Esophagus squamous epithelium (tissue), 5 donors: ENCODE results near the gene PSMD4. TPM values are rescaled to one million over a fixed set of nuclear protein-coding genes. Genes with fewer than 3 reads are reported as not detected.
"Not testable (repeated sequence)": the region's sequence is repeated elsewhere in the genome, so short reads cannot be mapped to it uniquely, and the experiment has no call there.

Experiments used
- DNase-seq: peaks from one replicate; lab custom pipeline; 2025; lab: John Stamatoyannopoulos, UW
- H3K27ac ChIP-seq, 4 donors: fragments of 200-600 bp; sonication (generic); one replicate each; pipeline ENCODE4 v1.5.1; 2016 to 2019; ENCODE audit warnings: mild to moderate bottlenecking in 1 of 4
- H3K27me3 ChIP-seq, 4 donors: fragments of 200-600 bp; sonication (generic); 1 replicate in 3 of 4; 2 replicates in 1 of 4; pipeline versions ENCODE4 v1.5.1 to v1.6.0; 2017 to 2021; ENCODE audit warnings: antibody characterized with exemption in 1 of 4
- H3K36me3 ChIP-seq, 3 donors: fragments of 200-600 bp; sonication (generic); one replicate each; pipeline ENCODE4 v1.5.1; 2016 to 2019
- H3K4me1 ChIP-seq, 3 donors: fragments of 200-600 bp; sonication (generic); one replicate each; pipeline ENCODE4 v1.5.1; 2017 to 2019
- H3K4me3 ChIP-seq, 4 donors: fragments of 200-600 bp; sonication (generic); 1 replicate in 3 of 4; 2 replicates in 1 of 4; pipeline ENCODE4 v1.5.1; 2016 to 2019; ENCODE audit warnings: mild to moderate bottlenecking in 2 of 4, moderate library complexity in 1 of 4
- H3K9me3 ChIP-seq, 3 donors: fragments of 200-600 bp; sonication (generic); one replicate each; pipeline ENCODE4 v1.5.1; 2016 to 2019
- CTCF ChIP-seq, 6 experiments: fragments of 450-650 bp in 4 of 6; fragments of 200-600 bp in 2 of 6; sonication (generic) in 2 of 6; IDR thresholded peaks; one replicate each; pipeline ENCODE4 v1.5.1; 2016 to 2019; ENCODE audit warnings: antibody characterized with exemption in 6 of 6, mild to moderate bottlenecking in 4 of 6, moderate library complexity in 4 of 6
- POLR2A ChIP-seq, 4 donors: fragments of 450-650 bp; IDR thresholded peaks; one replicate each; pipeline ENCODE4 v1.6.1; 2017; ENCODE audit warnings: antibody characterized with exemption in 4 of 4, mild to moderate bottlenecking in 4 of 4, moderate library complexity in 3 of 4
- WGBS, 2 donors: methylation state at CpG; one replicate each; pipeline ENCODE4 v1.1.5; 2018; 5-methylcytosine and 5-hydroxymethylcytosine counted together
- intact Hi-C: fragments of 100-400 bp; cut with DNase I; formaldehyde crosslinking; loops from one replicate; pipeline ENCODE4 v1.15.0; 2022
- total RNA-seq, 4 donors: library from RNA; depleted of rRNA; stranded (reverse); fragments of >200 nt; gene quantifications; one replicate each; pipeline ENCODE4 v1.1.0, GENCODE V29; 2016
- donor health status: DM: yes; HTN: yes; CAD: no.

Gene PSMD4
- total RNA-seq, 4 donors from 2014 or later = 78.2 to 117 (median 109) TPM

GRCh38 chr1:151273924-151274466 is 19.5 kb downstream of the PSMD4 start:
- Histone ChIP-seq H3K36me3 (peaks cover 0 to 28% (median 0%) of the 10 kb centered on the region in 3 donors), H3K4me3 (no peak overlapping the region), H3K27ac (no peak overlapping the region), H3K4me1 (no peaks in the 10 kb centered on the region), H3K27me3 (no peaks in the 10 kb centered on the region), H3K9me3 (no peaks in the 10 kb centered on the region)
- TF ChIP-seq CTCF (IDR thresholded peaks at IDR 0.05) (no peak), POLR2A (IDR thresholded peaks at IDR 0.05) (no peak)
- DNase-seq = no peak
- 69 to 72% methylated on average over 2 to 3 of the region's 3 CpGs for whole genome bisulfite sequencing, 2 donors
- intact Hi-C loops = no loop called here

GRCh38 chr1:151275341-151275740 is 20.8 kb downstream of the PSMD4 start:
- intact Hi-C loops, DNase-seq, H3K27me3 ChIP-seq, H3K9me3 ChIP-seq, H3K27ac ChIP-seq, H3K4me3 ChIP-seq, H3K4me1 ChIP-seq: not testable (repeated sequence)
- 69 to 88% methylated on average over 5 of the region's 5 CpGs for WGBS, 2 donors
- peaks cover 0 to 20% (median 0%) of the 10 kb centered on the region in 3 donors for H3K36me3 ChIP-seq

GRCh38 chr1:151277249-151277648 is 22.7 kb downstream of the PSMD4 start:
- Histone ChIP-seq H3K9me3 (no peaks in the 10 kb centered on the region), H3K27ac (no peak overlapping the region), H3K4me3 (no peak overlapping the region), H3K27me3 (no peaks in the 10 kb centered on the region), H3K4me1 (peaks cover 2 to 6% (median 5%) of the 10 kb centered on the region in 3 donors), H3K36me3 (peaks cover 0 to 12% (median 0%) of the 10 kb centered on the region in 3 donors)
- no peak for TF ChIP-seq POLR2A (IDR thresholded peaks at IDR 0.05)
- TF ChIP-seq CTCF (IDR thresholded peaks at IDR 0.05) = no peak
- 57 to 62% methylated on average over 2 of the region's 2 CpGs for WGBS, 2 donors
- intact Hi-C loops = no loop called here
- DNase-seq = no peak

- Histone ChIP-seq H3K4me3 (peak overlapping the region; percentile 64 to 96 (median 76)), H3K27ac (peak overlapping the region; percentile 95 to 100 (median 98)), H3K27me3 (no peaks in the 10 kb centered on the region), H3K36me3 (peaks cover under 1 to 17% (median 3%) of the 10 kb centered on the region in 3 donors), H3K9me3 (no peaks in the 10 kb centered on the region), H3K4me1 (peaks cover 17 to 25% (median 17%) of the 10 kb centered on the region in 3 donors)
- intact Hi-C loops = no loop called here
- 0 to 1% methylated on average over 17 to 24 of the region's 48 CpGs for WGBS, 2 donors
- DNase-seq = peak; percentile 90
- TF ChIP-seq POLR2A (IDR thresholded peaks at IDR 0.05) (peak in 1 of 4 donors; percentile 20), CTCF (IDR thresholded peaks at IDR 0.05) (peak in 5 of 6 experiments; percentile 51 to 81 (median 62))
Measured at GRCh38 chr1:151281225-151281968, 26.9 kb downstream of the PSMD4 start.

- Histone ChIP-seq H3K27me3 (no peaks in the 10 kb centered on the region), H3K4me1 (peaks cover 17 to 25% (median 17%) of the 10 kb centered on the region in 3 donors), H3K4me3 (peak within 1 kb of the TSS; percentile 64 to 96 (median 76)), H3K27ac (peak within 1 kb of the TSS; percentile 95 to 100 (median 98)), H3K36me3 (peaks cover 7 to 26% (median 9%) of the 10 kb centered on the region in 3 donors), H3K9me3 (no peaks in the 10 kb centered on the region)
- no peak for TF ChIP-seq CTCF (IDR thresholded peaks at IDR 0.05)
- peak in 3 of 4 donors; percentile 8 to 83 (median 73) for TF ChIP-seq POLR2A (IDR thresholded peaks at IDR 0.05)
- 0% methylated on average over 26 to 34 of the region's 74 CpGs for WGBS, 2 donors
- DNase-seq = peak; percentile 99
- intact Hi-C loops = no loop called here
Measured at GRCh38 chr1:151281969-151282882, 27.7 kb downstream of the PSMD4 start, which contains the start of gene ZNF687. TSS of gene ZNF687 (plus strand) at chr1:151282299. CDS start at chr1:151286292, 3,993 bp downstream.
